Hematopoietic multipotent progenitor cell treated with erythropoietin and hydrocortisone succinate and interleukin-3 and kit ligand, for 15 days (in vitro differentiated cells): Measurements from ENCODE around the gene CACNA1C.

Experiments used
- DNase-seq: peaks from one replicate; pipeline ENCODE4 v3.0.0-alpha.2; 2015; ENCODE audit warnings: low spot score

CACNA1C gene

DNA sequence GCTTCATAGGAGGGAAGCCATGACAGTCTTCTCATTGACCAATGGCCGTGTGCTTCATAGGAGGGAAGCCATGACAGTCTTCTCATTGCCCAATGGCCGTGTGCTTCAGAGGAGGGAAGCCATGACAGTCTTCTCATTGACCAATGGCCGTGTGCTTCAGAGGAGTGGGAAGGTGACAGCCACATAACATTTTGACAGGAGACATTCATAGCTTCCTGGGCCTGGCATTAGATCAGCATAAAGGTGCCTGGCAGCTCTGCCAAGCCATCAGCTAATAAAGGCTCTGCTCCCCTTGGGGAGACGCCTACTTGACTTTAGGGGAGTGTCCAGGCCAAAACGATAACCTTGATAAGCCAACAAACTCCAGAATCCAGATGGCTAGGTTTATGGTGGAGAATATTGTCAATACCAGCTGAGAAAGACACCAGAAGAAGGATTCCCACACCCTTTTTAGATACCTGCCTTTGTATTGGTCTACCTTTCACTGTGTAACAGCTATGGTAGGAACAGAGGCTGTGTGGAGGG is 468.0 kb downstream of the CACNA1C start:
- no peak for DNase-seq

GRCh38 chr12:2523317-2523716 is 470.5 kb downstream of the CACNA1C start:
- DNase-seq, result no peak

DNA sequence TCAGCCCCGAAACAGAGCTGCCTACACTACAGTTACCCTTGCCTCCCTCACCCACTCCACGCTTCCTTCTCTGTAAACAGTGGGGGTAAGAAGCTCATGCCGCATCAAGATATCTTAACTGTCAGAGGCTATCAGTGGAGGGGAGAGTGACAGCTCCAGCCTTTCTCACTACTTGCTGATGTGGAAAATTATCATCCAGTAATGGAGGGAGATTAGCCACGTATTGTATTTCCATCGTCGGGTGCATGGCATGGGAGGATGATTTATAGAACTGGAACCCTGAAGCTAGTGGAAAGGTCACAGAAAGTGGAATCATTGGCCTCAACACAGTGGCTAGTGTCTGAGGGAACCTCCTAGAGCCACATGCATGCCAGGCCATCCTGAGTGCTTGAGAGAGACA is 471.1 kb downstream of the CACNA1C start:
- DNase-seq, result no peak

DNA sequence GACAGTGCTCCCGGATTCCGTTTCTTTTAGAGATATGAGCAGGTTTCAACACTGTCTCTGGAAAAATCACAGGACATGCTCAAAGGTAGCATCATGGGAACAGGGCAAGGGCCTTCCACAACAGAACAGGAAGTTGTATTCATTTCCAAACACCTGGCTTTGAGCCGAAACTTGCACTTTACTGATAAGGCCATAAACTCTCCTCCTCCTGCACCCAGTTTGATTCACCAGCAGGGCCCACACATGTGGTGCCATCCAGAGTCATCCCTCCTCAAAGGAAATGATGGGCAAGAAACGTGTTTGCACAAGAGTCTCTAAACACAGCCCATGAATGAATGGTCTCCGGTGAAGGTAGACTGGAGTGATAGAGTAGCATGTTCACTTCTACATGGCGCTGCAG is 473.6 kb downstream of the CACNA1C start:
- DNase-seq, result no peak

DNA sequence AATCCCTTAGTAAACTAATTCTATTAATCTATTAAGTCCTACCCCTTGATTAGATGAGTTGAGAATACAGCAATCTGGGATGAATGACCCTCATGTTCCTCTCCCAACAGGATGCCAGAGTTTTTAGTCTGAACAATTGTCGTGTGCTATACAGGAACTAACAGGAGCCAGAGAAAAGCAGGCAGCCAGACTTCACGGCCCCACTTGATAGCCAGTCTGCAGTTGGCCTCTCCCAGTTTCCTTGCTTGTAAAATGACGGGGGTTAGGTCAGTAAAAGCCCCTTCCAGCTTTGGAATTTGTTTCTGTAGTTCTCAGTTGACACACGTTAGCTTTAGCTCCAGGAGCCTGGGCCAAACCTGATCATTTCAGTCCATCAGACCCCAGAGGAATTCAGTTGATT is 475.2 kb downstream of the CACNA1C start:
- no peak for DNase-seq

GRCh38 chr12:2529807-2530206 is 477.0 kb downstream of the CACNA1C start:
- DNase-seq, result no peak

DNA sequence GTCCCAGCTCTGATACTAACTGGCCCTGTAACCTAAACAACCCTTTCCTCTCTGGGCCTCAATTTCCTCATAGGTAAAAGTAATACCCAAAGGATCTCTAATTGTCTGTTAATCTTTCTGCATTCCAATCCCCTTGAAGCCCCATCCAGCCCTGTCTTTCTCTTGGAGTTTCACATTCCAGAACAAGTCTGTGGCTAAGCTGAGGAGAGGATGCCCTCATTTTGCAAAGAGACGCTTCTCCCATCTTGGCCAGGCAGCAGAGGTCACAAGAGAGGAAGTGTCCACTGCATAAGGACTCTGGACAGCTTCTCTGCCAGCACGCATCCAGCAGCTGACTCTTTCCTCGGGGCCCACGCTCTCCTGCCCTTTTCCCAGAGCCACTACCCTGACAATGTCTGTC is 478.6 kb downstream of the CACNA1C start:
- no peak for DNase-seq

DNA sequence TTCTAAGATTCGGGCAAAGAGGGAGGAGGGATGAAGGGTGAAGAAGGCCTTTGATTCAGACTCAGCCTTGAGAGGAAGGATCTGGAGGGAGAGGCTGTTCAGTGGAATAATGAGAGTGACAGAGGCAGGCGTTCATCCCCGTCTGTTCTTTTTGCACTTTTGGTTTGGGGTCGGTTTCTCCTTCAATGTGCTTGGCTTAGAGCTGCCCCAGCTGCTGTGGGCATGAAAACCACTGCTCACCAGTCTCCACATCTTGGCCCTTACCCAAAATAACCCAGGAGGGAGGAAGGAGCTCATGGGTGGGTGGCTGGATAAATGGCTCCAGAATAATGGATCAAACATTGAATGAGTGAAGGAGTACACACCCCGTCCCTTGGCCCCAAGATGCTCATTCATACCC is 480.2 kb downstream of the CACNA1C start:
- DNase-seq, result no peak

GRCh38 chr12:2535583-2536204 is 482.9 kb downstream of the CACNA1C start:
- no peak for DNase-seq

DNA sequence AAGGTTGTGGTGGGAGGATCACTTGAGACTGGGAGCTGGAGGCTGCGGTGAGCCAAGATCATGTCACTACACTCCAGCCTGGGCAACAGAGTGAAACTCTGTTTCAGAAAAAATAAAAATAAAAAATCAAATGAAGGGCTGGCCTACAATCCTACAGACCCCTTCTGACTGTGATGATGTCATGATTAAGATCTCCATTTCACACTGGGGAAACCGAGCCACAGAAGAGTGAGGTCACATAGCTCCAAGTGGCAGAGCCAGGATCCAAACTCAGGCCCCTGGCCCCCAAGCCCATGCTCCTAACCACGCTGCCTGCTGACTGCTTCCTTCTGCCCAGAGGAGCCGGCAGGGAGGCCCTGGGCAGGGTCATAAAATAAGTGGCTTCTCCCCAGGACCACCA is 483.9 kb downstream of the CACNA1C start:
- no peak for DNase-seq

- no peak for DNase-seq
Observed at GRCh38 chr12:2537868-2538541, 485.2 kb downstream of the CACNA1C start.

GRCh38 chr12:2539938-2540337 is 487.2 kb downstream of the CACNA1C start:
- DNase-seq, result no peak

DNA sequence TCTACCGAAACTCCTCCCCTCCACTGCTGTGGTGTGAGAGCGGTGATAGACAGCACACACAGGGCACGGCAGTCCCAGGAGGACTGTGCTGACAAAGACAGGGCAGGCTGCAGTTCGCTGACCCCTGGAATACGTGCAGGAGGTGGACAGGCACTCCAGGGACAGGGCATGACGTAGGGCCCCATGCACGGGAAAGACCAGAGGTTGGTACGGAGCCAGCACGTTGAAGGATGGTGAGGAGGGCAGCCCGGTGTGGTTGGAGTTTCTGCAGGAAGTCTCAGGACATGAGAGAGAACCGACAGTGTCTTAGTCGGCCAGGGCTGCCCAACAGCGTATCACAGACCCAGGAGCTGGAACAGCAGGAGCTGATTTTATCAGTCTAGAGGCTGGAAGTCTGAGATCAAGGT is 487.8 kb downstream of the CACNA1C start:
- DNase-seq, result no peak

GRCh38 chr12:2541631-2542204 is 488.9 kb downstream of the CACNA1C start:
- no peak for DNase-seq

- no peak for DNase-seq
Observed at GRCh38 chr12:2543801-2544200, 491.0 kb downstream of the CACNA1C start.

DNA sequence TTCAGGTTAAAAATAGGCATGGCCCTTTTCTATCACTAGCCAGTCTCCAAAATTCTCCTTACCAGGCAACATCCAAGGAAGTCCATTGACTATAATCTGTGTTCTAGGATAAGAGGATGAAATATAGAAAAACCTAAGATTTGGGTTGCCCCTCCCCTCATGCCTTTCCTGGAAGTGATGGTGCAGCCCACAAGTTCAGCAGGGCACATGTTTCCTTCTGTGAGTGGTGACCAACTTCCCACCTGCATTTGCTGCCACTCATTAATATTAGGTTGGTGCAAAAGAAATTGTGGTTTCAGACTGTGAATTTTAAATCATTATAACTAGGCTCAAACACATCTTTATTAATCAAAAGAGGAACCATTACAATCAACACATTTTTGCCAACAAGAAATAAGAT is 491.4 kb downstream of the CACNA1C start:
- DNase-seq, result no peak

DNA sequence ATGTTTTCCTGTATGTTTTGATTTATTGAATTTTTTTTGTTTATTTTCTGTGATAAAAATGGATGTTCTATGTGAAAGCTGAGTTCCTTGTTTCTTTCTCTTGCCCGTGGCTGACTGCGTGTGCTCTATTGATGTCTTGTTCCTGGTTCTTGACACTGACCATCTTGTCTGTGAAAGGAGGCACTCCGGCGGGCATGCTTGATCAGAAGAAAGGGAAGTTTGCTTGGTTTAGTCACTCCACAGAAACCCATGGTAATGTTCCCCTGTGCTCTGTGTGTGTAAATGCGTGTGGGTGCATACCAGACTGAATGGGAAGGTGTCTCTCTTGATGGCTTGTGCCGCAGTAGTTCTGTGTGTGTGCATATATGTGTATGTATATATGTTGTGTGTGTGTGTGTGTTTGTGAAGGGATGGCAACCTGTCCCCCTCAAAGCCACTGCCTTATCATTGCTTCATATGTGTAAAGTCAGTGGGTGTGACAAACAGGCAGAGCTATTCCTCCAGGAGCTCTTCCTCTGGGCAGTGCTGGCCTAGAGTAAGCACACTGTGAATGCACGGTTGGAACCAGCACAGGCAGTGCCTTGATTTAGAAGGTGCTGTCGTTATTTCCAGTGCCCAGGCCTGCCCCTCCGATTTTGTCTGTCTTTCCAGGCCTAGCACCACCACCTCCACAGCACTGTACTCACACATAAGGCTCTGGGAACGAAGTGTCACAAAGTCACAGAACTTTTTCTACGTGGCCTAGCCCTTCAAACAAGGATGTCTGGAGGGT is 494.7 kb downstream of the CACNA1C start:
- no peak for DNase-seq

DNA sequence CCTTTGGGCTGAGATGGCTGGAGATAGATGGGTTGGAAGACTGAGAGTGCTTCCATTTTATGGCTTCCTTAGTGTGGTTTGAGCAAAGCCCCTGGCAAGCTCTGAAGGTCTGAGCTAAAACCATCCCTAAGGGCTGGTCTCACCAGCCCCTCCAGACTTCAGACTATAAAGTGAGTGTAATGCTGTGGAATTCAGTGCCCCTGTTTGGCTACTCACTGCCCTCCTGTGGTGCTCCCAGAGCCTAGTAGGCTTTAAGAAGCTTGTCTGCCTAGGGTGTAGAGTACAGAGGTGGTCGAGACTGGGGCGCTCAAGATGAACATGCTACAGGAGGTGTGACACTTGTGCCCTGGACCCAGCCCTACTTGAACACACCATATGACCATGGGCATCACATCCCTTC is 495.3 kb downstream of the CACNA1C start:
- no peak for DNase-seq

- DNase-seq, result no peak
Observed at GRCh38 chr12:2550561-2551411, 498.0 kb downstream of the CACNA1C start.

GRCh38 chr12:2551412-2551900 is 498.7 kb downstream of the CACNA1C start:
- DNase-seq, result no peak

DNA sequence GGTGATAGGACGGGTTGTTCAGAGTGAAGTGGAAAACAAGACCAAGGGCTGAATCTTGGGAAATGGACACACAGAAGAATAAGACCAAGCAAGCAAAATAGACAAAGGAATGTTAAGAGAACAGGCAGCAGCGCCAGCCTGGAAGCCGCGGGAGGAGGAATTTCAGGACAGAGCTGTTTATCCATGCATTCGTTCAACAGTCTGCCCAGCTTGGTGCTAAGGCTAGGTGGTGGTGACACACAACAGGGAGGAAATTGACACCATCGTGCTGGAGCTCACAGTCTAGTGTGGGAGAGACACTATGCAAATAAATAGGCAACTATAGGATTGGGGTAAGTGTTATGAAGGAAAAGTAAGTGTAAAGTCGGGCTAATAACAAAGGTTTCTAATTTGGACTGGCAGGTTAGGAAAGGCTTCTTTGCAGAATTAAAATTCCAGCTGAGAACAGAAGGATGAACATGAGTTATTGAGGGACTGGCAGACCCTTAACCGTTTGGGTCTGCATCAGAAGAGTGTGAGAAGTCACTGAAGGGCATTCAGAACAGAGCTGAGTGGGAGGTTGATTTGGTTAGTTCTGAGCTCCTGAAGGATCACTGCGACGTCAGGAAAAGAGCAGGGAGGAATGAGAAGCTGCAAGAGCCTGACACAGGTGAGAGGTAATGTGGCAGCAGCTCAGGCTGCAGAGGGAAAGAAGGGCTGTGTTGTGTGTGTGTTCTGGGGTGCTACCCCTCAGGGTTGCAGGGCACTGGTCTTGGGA is 499.4 kb downstream of the CACNA1C start:
- no peak for DNase-seq
